Breast epithelium (tissue), 4 donors: ENCODE results near the gene TIE1. TPM values are rescaled to one million over a fixed set of nuclear protein-coding genes. Genes with fewer than 3 reads are reported as not detected.

Source experiments
- DNase-seq, 2 donors: peaks; one replicate each; pipeline ENCODE4 v3.0.0-alpha.2; 2019; ENCODE audit warnings: low spot score in 2 of 2
- H3K27ac ChIP-seq, 2 donors: fragments of 200-600 bp; sonication (generic) in 1 of 2; one replicate each; pipeline ENCODE4 v1.5.1; 2016 to 2019; ENCODE audit warnings: mild to moderate bottlenecking in 1 of 2
- H3K27me3 ChIP-seq, 2 donors: fragments of 200-600 bp; sonication (generic) in 1 of 2; one replicate each; pipeline versions ENCODE4 v1.5.1 to v1.6.0; 2017 to 2019; ENCODE audit warnings: control low read depth in 1 of 2, mild to moderate bottlenecking in 1 of 2
- H3K36me3 ChIP-seq: fragments of 200-600 bp; one replicate; pipeline ENCODE4 v1.5.1; 2019
- H3K4me1 ChIP-seq, 2 donors: fragments of 200-600 bp; sonication (generic); one replicate each; pipeline ENCODE4 v1.5.1; 2016 to 2019; ENCODE audit warnings: control low read depth in 1 of 2
- H3K4me3 ChIP-seq, 3 donors: fragments of 200-600 bp; sonication (generic); 1 replicate in 2 of 3; 2 replicates in 1 of 3; pipeline ENCODE4 v1.5.1; 2016 to 2019; ENCODE audit warnings: mild to moderate bottlenecking in 3 of 3, moderate library complexity in 2 of 3
- H3K9me3 ChIP-seq, 2 donors: fragments of 200-600 bp; sonication (generic) in 1 of 2; one replicate each; pipeline ENCODE4 v1.5.1; 2016 to 2019; ENCODE audit warnings: control low read depth in 1 of 2
- CTCF ChIP-seq, 3 donors: fragments of 450-650 bp; IDR thresholded peaks; one replicate each; pipeline ENCODE4 v1.5.1; 2016 to 2017; ENCODE audit warnings: antibody characterized with exemption in 3 of 3, mild to moderate bottlenecking in 3 of 3, moderate library complexity in 3 of 3
- POLR2A ChIP-seq: fragments of 450-650 bp; IDR thresholded peaks from one replicate; pipeline ENCODE4 v1.6.1; 2016; ENCODE audit warnings: antibody characterized with exemption, mild to moderate bottlenecking, moderate library complexity
- POLR2AphosphoS5 ChIP-seq, 3 donors: sonication (generic); formaldehyde crosslinking; IDR thresholded peaks; one replicate each; pipeline ENCODE4 v1.6.1; 2017; ENCODE audit warnings: antibody characterized with exemption in 3 of 3
- intact Hi-C: fragments of 100-400 bp; cut with DNase I; formaldehyde crosslinking; loops from one replicate; pipeline ENCODE4 v1.15.1; 2023; ENCODE audit warnings: low total_unique reads
- total RNA-seq, 3 donors: library from RNA; depleted of rRNA; stranded (reverse); fragments of >200 nt; gene quantifications; one replicate each; pipeline ENCODE4 v1.1.0, GENCODE V29; 2016

The TIE1 gene
- total RNA-seq, 3 donors from 2014 or later = 9.4 to 39.0 (median 24.2) TPM

- Histone ChIP-seq H3K4me3 (no peak overlapping the region), H3K27me3 (no peaks in the 10 kb centered on the region), H3K9me3 (no peaks in the 10 kb centered on the region), H3K36me3 (no peaks in the 10 kb centered on the region), H3K4me1 (no peaks in the 10 kb centered on the region), H3K27ac (no peak overlapping the region)
- TF ChIP-seq CTCF (IDR thresholded peaks at IDR 0.05) = no peak
- no peak for TF ChIP-seq POLR2A
- no peak for TF ChIP-seq POLR2AphosphoS5 (IDR thresholded peaks at IDR 0.05)
- intact Hi-C loops = no loop called here
- peak in 1 of 2 donors; percentile 42 for DNase-seq
Observed at GRCh38 chr1:43274804-43275180, 26.0 kb upstream of the TIE1 start.

- Histone ChIP-seq H3K4me1 (no peaks in the 10 kb centered on the region), H3K4me3 (no peak overlapping the region), H3K36me3 (no peaks in the 10 kb centered on the region), H3K9me3 (no peaks in the 10 kb centered on the region), H3K27me3 (no peaks in the 10 kb centered on the region), H3K27ac (no peak overlapping the region)
- peak in 1 of 2 donors; percentile 49 for DNase-seq
- intact Hi-C loops = no loop called here
- TF ChIP-seq POLR2A (no peak), CTCF (IDR thresholded peaks at IDR 0.05) (no peak), POLR2AphosphoS5 (IDR thresholded peaks at IDR 0.05) (no peak)
Observed at GRCh38 chr1:43275826-43276620, 24.8 kb upstream of the TIE1 start.

GRCh38 chr1:43276673-43277072 is 24.1 kb upstream of the TIE1 start:
- intact Hi-C loops = no loop called here
- Histone ChIP-seq H3K27ac (no peak overlapping the region), H3K36me3 (no peaks in the 10 kb centered on the region), H3K27me3 (no peaks in the 10 kb centered on the region), H3K4me1 (no peaks in the 10 kb centered on the region), H3K4me3 (no peak overlapping the region), H3K9me3 (no peaks in the 10 kb centered on the region)
- TF ChIP-seq POLR2AphosphoS5 (IDR thresholded peaks at IDR 0.05) = no peak
- peak in 1 of 2 donors; percentile 6 for DNase-seq

- TF ChIP-seq POLR2AphosphoS5 (IDR thresholded peaks at IDR 0.05) (no peak), CTCF (IDR thresholded peaks at IDR 0.05) (no peak), POLR2A (no peak)
- Histone ChIP-seq H3K27me3 (no peaks in the 10 kb centered on the region), H3K4me1 (no peaks in the 10 kb centered on the region), H3K36me3 (no peaks in the 10 kb centered on the region), H3K9me3 (no peaks in the 10 kb centered on the region), H3K27ac (no peak overlapping the region), H3K4me3 (no peak overlapping the region)
- intact Hi-C loops = no loop called here
- DNase-seq = peak in 1 of 2 donors; percentile 10
Observed at GRCh38 chr1:43277116-43277876, 23.5 kb upstream of the TIE1 start.

- H3K9me3 ChIP-seq = no peaks in the 10 kb centered on the region
- H3K36me3 ChIP-seq = no peaks in the 10 kb centered on the region
- no peak for TF ChIP-seq POLR2A
- TF ChIP-seq CTCF (IDR thresholded peaks at IDR 0.05) = no peak
- no peak for TF ChIP-seq POLR2AphosphoS5 (IDR thresholded peaks at IDR 0.05)
- H3K4me1 ChIP-seq = no peaks in the 10 kb centered on the region
- H3K4me3 ChIP-seq = no peak overlapping the region
- H3K27me3 ChIP-seq = no peaks in the 10 kb centered on the region
- DNase-seq = peak in 1 of 2 donors; percentile 22
- H3K27ac ChIP-seq = no peak overlapping the region
- intact Hi-C loops = no loop called here
Observed at GRCh38 chr1:43279161-43279560, 21.6 kb upstream of the TIE1 start.
